HEK293T (cell line): Measurements from ENCODE around the gene CIITA.

ENCODE experiments used
- ARNT ChIP-seq: fragments of 450-650 bp; IDR thresholded peaks from 2 replicates; pipeline ENCODE4 v1.6.1; 2017; ENCODE audit warnings: mild to moderate bottlenecking
- BHLHE40 ChIP-seq: fragments of 450-650 bp; IDR thresholded peaks from 2 replicates; pipeline ENCODE4 v1.6.1; 2016; ENCODE audit warnings: mild to moderate bottlenecking, moderate library complexity, borderline replicate concordance
- CTBP1 ChIP-seq: fragments of 450-650 bp; IDR thresholded peaks from 2 replicates; pipeline ENCODE4 v1.6.1; 2016; ENCODE audit warnings: borderline replicate concordance
- ELF4 ChIP-seq: fragments of 450-650 bp; IDR thresholded peaks from 2 replicates; pipeline ENCODE4 v1.6.1; 2017; ENCODE audit warnings: antibody characterized with exemption
- FOXA1 ChIP-seq: fragments of 450-650 bp; IDR thresholded peaks from 2 replicates; pipeline ENCODE4 v1.6.1; 2016; ENCODE audit warnings: mild to moderate bottlenecking
- FOXK2 ChIP-seq: fragments of 450-650 bp; IDR thresholded peaks from 2 replicates; pipeline ENCODE4 v1.6.1; 2016; ENCODE audit warnings: mild to moderate bottlenecking
- FOXM1 ChIP-seq: fragments of 450-650 bp; IDR thresholded peaks from 2 replicates; pipeline ENCODE4 v1.6.1; 2017; ENCODE audit warnings: mild to moderate bottlenecking, borderline replicate concordance
- HDGF ChIP-seq: fragments of 450-650 bp; IDR thresholded peaks from 2 replicates; pipeline ENCODE4 v1.6.1; 2017; ENCODE audit warnings: antibody characterized with exemption, borderline replicate concordance
- NFRKB ChIP-seq: fragments of 450-650 bp; IDR thresholded peaks from 2 replicates; pipeline ENCODE4 v1.6.1; 2016; ENCODE audit warnings: mild to moderate bottlenecking, moderate library complexity
- SP1 ChIP-seq: fragments of 450-650 bp; IDR thresholded peaks from 2 replicates; pipeline ENCODE4 v1.6.1; 2017
- SUZ12 ChIP-seq: fragments of 450-650 bp; IDR thresholded peaks from 2 replicates; pipeline ENCODE4 v1.6.1; 2016; ENCODE audit warnings: mild to moderate bottlenecking
- TARDBP ChIP-seq: fragments of 450-650 bp; IDR thresholded peaks from 2 replicates; pipeline ENCODE4 v1.6.1; 2016
- ZNF384 ChIP-seq: fragments of 450-650 bp; IDR thresholded peaks from 2 replicates; pipeline ENCODE4 v1.6.1; 2016

GRCh38 chr16:10938321-10938720 lies 61.3 kb downstream of the CIITA start:
- TF ChIP-seq FOXK2 (no peak), SUZ12 (no peak), HDGF (no peak), ZNF384 (no peak), FOXM1 (no peak), CTBP1 (no peak), BHLHE40 (no peak), ELF4 (no peak), TARDBP (no peak), SP1 (no peak), ARNT (no peak), NFRKB (no peak), FOXA1 (no peak)
